GM23248 (cell line): ENCODE data around the gene CAMK1D. TPM values are rescaled to one million over a fixed set of nuclear protein-coding genes. Genes with fewer than 3 reads are reported as not detected.

Experiments used
- DNase-seq: peaks from one replicate; pipeline ENCODE4 v3.0.0-alpha.2; 2015
- H2AFZ ChIP-seq: fragments of 200-600 bp; sonication (generic); 2 replicates; pipeline ENCODE4 v1.6.1; 2016; ENCODE audit warnings: antibody characterized with exemption
- H3F3A ChIP-seq: fragments of 200-600 bp; sonication (generic); 2 replicates; pipeline ENCODE4 v1.6.1; 2016; ENCODE audit warnings: mild to moderate bottlenecking, antibody characterized with exemption, mixed run types; ENCODE audit not compliant: insufficient read depth
- H3K27ac ChIP-seq: fragments of 200-600 bp; sonication (generic); 2 replicates; pipeline ENCODE4 v1.5.1; 2016; ENCODE audit warnings: mild to moderate bottlenecking
- H3K27me3 ChIP-seq: fragments of 200-600 bp; sonication (generic); replicated peaks from 2 replicates; pipeline ENCODE4 v1.6.1; 2016; ENCODE audit warnings: mild to moderate bottlenecking; ENCODE audit not compliant: insufficient read depth
- H3K36me3 ChIP-seq: fragments of 200-600 bp; sonication (generic); 2 replicates; pipeline ENCODE4 v1.6.1; 2016; ENCODE audit warnings: low read depth, mild to moderate bottlenecking
- H3K4me1 ChIP-seq: fragments of 200-600 bp; sonication (generic); 2 replicates; pipeline ENCODE4 v1.6.1; 2016; ENCODE audit warnings: mild to moderate bottlenecking; ENCODE audit not compliant: insufficient read depth
- H3K4me2 ChIP-seq: fragments of 200-600 bp; sonication (generic); one replicate; pipeline ENCODE4 v1.6.1; 2016; ENCODE audit warnings: mild to moderate bottlenecking; ENCODE audit not compliant: unreplicated experiment
- H3K4me3 ChIP-seq: fragments of 200-600 bp; sonication (generic); 2 replicates; pipeline ENCODE4 v1.5.1; 2016; ENCODE audit warnings: mild to moderate bottlenecking
- H3K79me2 ChIP-seq: fragments of 200-600 bp; sonication (generic); 2 replicates; pipeline ENCODE4 v1.6.1; 2016; ENCODE audit warnings: mild to moderate bottlenecking; ENCODE audit not compliant: insufficient read depth
- H3K9ac ChIP-seq: fragments of 200-600 bp; sonication (generic); 2 replicates; pipeline ENCODE4 v1.6.1; 2016; ENCODE audit warnings: mild to moderate bottlenecking
- H3K9me2 ChIP-seq: fragments of 200-600 bp; sonication (generic); 2 replicates; pipeline ENCODE4 v1.6.1; 2016; ENCODE audit warnings: mixed run types, mild to moderate bottlenecking, moderate library complexity; ENCODE audit not compliant: insufficient read depth
- H3K9me3 ChIP-seq: fragments of 200-600 bp; sonication (generic); one replicate; pipeline ENCODE4 v1.6.1; 2017; ENCODE audit warnings: low read depth
- H4K20me1 ChIP-seq: fragments of 200-600 bp; sonication (generic); 2 replicates; pipeline ENCODE4 v1.6.0; 2016; ENCODE audit not compliant: insufficient read depth
- EZH2 ChIP-seq: fragments of 200-600 bp; sonication (generic); IDR thresholded peaks from 2 replicates; pipeline ENCODE4 v1.6.1; 2018; ENCODE audit warnings: antibody characterized with exemption, mild to moderate bottlenecking; ENCODE audit not compliant: insufficient read depth, poor library complexity, severe bottlenecking
- EZH2phosphoT487 ChIP-seq: fragments of 200-600 bp; sonication (generic); IDR thresholded peaks from 2 replicates; pipeline ENCODE4 v1.6.1; 2018; ENCODE audit warnings: antibody characterized with exemption, moderate library complexity, mild to moderate bottlenecking, low read depth; ENCODE audit not compliant: insufficient read depth
- WGBS, 2 experiments: methylation state at CpG; one replicate each; pipeline ENCODE4 v1.1.6; 2015 to 2017; ENCODE audit warnings: low lambda C conversion rate in 2 of 2, low coverage in 1 of 2; ENCODE audit errors: missing lambda C conversion rate in 2 of 2; 5-methylcytosine and 5-hydroxymethylcytosine counted together
- in situ Hi-C: fragments of 300-500 bp; cut with MboI; formaldehyde crosslinking; loops from 2 replicates; pipeline ENCODE4 v1.15.0; 2020
- polyA plus RNA-seq: library from polyadenylated mRNA; unstranded; fragments of >200 nt; fragmentation: Nextera tagmentation; extraction: Ambion mirVana; gene quantifications from 2 replicates; pipeline ENCODE4 v1.2.1, GENCODE V29; 2016
- total RNA-seq: library from RNA; depleted of rRNA; stranded (reverse); fragments of >200 nt; shearing (Covaris generic); gene quantifications from 2 replicates; pipeline ENCODE4 v1.2.3, GENCODE V29; 2014

The CAMK1D gene
- total and polyA plus RNA-seq, 2 experiments from 2014 or later: 0.22 to 0.55 TPM

DNA sequence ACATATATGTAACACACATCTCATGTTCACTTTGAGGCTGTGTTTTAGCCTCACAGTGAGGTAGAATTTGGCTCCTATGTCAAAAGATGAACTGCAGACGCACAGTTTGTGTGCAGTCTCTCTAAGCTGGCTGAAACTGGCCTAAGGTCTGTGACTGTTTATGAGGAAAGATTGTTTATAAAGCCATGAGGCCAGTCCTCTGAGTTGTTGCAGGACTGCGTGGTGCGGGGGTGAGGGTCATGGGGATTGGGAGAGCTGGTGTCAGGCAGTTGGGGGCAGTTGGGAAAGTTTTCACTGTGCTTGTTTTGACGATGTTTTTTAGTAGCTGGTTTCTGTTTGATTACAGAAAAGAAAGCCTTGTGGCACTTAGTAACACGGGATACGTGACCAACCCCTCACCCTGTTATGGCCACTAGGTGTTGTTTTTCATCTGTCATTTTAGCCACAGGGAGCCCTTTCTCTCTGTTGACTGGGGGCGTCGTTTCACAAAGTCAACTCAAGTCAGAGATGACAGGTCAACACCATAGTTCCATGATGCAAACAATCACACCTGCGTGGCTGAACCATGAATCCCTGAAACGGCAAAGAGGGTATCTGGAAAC lies 341.3 kb downstream of the CAMK1D start:
- H3K4me3 ChIP-seq: no peak overlapping the region
- TF ChIP-seq EZH2phosphoT487 (no peak), EZH2 (no peak)
- H3F3A ChIP-seq: no peaks in the 10 kb centered on the region
- H3K27me3 ChIP-seq: peaks cover 8% of the 10 kb centered on the region; the same call in 1 of the 2 replicates
- no peaks in the 10 kb centered on the region for H3K4me1 ChIP-seq
- 63 to 67% methylated on average over 10 of the region's 10 CpGs for WGBS, 2 experiments
- no peak overlapping the region for H3K27ac ChIP-seq
- no peaks in the 10 kb centered on the region for H3K79me2 ChIP-seq
- H2AFZ ChIP-seq: no peak overlapping the region
- H3K9me2 ChIP-seq: no peaks in the 10 kb centered on the region
- H4K20me1 ChIP-seq: no peaks in the 10 kb centered on the region
- in situ Hi-C loops: no loop called here
- H3K36me3 ChIP-seq: no peaks in the 10 kb centered on the region
- no peak overlapping the region for H3K4me2 ChIP-seq
- no peak overlapping the region for H3K9ac ChIP-seq
- no peak for DNase-seq
- H3K9me3 ChIP-seq: no peaks in the 10 kb centered on the region

DNA sequence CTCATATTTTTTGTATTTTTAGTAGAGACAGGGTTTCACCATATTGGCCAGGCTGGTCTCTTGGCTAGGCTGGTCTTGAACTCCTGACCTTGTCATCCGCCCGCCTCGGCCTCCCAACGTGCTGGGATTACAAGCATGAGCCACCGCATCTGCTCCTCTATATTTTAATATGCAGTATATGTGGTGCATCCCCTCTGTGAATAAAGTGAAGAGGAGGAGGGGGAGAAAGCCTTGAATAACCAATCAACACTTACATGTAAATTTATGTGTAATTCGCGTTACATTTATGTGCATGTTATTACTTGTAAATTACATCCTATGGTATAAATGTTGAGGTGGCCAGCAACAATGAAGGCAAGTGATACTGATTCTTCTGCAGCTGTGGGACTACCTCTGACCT lies 342.2 kb downstream of the CAMK1D start:
- Histone ChIP-seq H2AFZ (no peak overlapping the region), H3K36me3 (no peaks in the 10 kb centered on the region), H3K4me2 (no peak overlapping the region), H3K79me2 (no peaks in the 10 kb centered on the region), H3K9ac (no peak overlapping the region), H3K9me3 (no peaks in the 10 kb centered on the region), H4K20me1 (no peaks in the 10 kb centered on the region), H3K9me2 (no peaks in the 10 kb centered on the region), H3K4me3 (no peak overlapping the region), H3K4me1 (no peaks in the 10 kb centered on the region), H3K27ac (no peak overlapping the region), H3F3A (no peaks in the 10 kb centered on the region), H3K27me3 (peaks cover 8% of the 10 kb centered on the region; the same call in 1 of the 2 replicates)
- no peak for DNase-seq
- WGBS, 2 experiments: 86 to 89% methylated on average over 7 of the region's 7 CpGs
- in situ Hi-C loops: no loop called here
- TF ChIP-seq EZH2phosphoT487: no peak
- no peak for TF ChIP-seq EZH2

DNA sequence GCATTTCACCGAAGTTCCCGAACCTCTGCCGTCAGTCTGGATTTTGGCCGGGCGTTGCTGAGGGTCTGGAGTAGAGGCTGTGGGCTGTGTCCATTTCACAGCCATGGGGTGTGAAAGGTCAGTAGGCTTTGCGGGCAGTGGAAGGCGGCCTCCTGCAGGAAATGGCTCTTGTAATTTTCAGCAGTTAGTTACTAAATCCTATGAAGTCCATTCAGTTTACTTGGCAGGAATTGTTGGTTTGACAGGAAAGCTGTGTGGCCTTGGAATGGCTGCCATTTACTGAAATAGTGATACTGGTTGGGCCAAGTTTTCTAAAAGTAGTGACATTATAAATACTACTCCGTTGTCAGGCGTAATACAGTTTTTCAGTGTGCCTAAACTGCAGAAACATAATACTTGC lies 348.4 kb downstream of the CAMK1D start:
- H3F3A ChIP-seq: 0 out of 2 replicates have a peak, but pooled peaks cover 3% of the 10 kb centered on the region
- H3K36me3 ChIP-seq: no peaks in the 10 kb centered on the region
- no peaks in the 10 kb centered on the region for H4K20me1 ChIP-seq
- H3K9me3 ChIP-seq: no peaks in the 10 kb centered on the region
- H3K27me3 ChIP-seq: no peaks in the 10 kb centered on the region
- in situ Hi-C loops: no loop called here
- H3K79me2 ChIP-seq: no peaks in the 10 kb centered on the region
- no peaks in the 10 kb centered on the region for H3K9me2 ChIP-seq
- H3K4me1 ChIP-seq: peaks cover 12% of the 10 kb centered on the region
- no peak overlapping the region for H3K9ac ChIP-seq
- DNase-seq: no peak
- H3K27ac ChIP-seq: no peak overlapping the region
- H3K4me3 ChIP-seq: no peak overlapping the region
- no peak overlapping the region for H2AFZ ChIP-seq
- no peak overlapping the region for H3K4me2 ChIP-seq
- TF ChIP-seq EZH2phosphoT487: no peak
- no peak for TF ChIP-seq EZH2
- 95 to 97% methylated on average over 9 of the region's 9 CpGs for WGBS, 2 experiments

DNA sequence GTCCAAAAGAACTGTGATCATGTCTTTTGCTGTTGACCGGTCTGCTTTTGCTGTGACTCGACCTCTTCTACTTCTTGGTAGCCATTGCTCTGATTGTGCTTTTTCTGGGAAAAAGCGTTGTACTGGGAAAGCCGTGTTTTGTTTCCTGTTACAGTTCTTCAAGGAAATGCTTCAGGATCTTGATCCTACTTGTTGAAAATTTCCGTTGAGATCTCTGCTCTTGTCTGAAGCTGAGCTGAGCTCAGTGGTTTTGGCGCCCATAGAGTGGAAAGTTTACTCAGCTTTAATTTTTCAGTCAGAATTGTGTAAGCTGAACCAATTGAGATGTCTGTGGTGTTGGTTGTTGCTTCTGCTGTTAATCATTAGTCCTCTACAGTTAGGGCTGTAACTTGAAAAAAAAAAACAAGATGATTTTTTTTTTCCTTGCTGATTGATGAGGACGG lies 349.9 kb downstream of the CAMK1D start:
- DNase-seq: peak; percentile 59
- Histone ChIP-seq H3K4me1 (peaks cover 25% of the 10 kb centered on the region), H3K27me3 (no peaks in the 10 kb centered on the region), H2AFZ (peak overlapping the region; percentile 65), H4K20me1 (no peaks in the 10 kb centered on the region), H3K36me3 (no peaks in the 10 kb centered on the region), H3K79me2 (no peaks in the 10 kb centered on the region), H3K4me2 (no peak overlapping the region), H3K9ac (no peak overlapping the region), H3K9me2 (no peaks in the 10 kb centered on the region), H3K27ac (no peak overlapping the region), H3K9me3 (no peaks in the 10 kb centered on the region), H3K4me3 (no peak overlapping the region), H3F3A (0 out of 2 replicates have a peak, but pooled peaks cover 10% of the 10 kb centered on the region)
- WGBS, 2 experiments: 25% methylated on average over 7 of the region's 7 CpGs
- TF ChIP-seq EZH2: no peak
- no peak for TF ChIP-seq EZH2phosphoT487
- in situ Hi-C loops: no loop called here
